ENCODE data around the gene RNF26.

The RNF26 gene

GRCh38 chr11:119359365-119360214 lies 25.3 kb downstream of the RNF26 start:
- H3K36me3 ChIP-seq (ENCODE audit: low read depth): 0 out of 2 replicates have a peak, but pooled peaks cover 3% of the 10 kb centered on the region
- peaks cover 35% of the 10 kb centered on the region for H3K4me1 ChIP-seq (ENCODE audit: insufficient read depth, poor library complexity, severe bottlenecking)
- H3K4me3 ChIP-seq (ENCODE audit: severe bottlenecking): no peak overlapping the region
- no peaks in the 10 kb centered on the region for H3K9me3 ChIP-seq (ENCODE audit: severe bottlenecking)
- H3K27me3 ChIP-seq (ENCODE audit: insufficient read depth, poor library complexity, severe bottlenecking): no peaks in the 10 kb centered on the region
- H3K27ac ChIP-seq (ENCODE audit: poor library complexity, severe bottlenecking): peak overlapping the region; percentile 69
- DNase-seq (ENCODE audit: low spot score) (peak; percentile 39), ATAC-seq (ENCODE audit: low read depth) (no peak)
- TF ChIP-seq CTCF (IDR thresholded peaks at IDR 0.05; ENCODE audit: poor library complexity, severe bottlenecking): no peak

GRCh38 chr11:119361056-119361787 lies 26.9 kb downstream of the RNF26 start:
- peak; percentile 93 for ATAC-seq (ENCODE audit: low read depth)
- Histone ChIP-seq H3K36me3 (ENCODE audit: low read depth) (0 out of 2 replicates have a peak, but pooled peaks cover 3% of the 10 kb centered on the region), H3K27me3 (ENCODE audit: insufficient read depth, poor library complexity, severe bottlenecking) (no peaks in the 10 kb centered on the region), H3K4me1 (ENCODE audit: insufficient read depth, poor library complexity, severe bottlenecking) (peaks cover 30% of the 10 kb centered on the region), H3K4me3 (ENCODE audit: severe bottlenecking) (no peak overlapping the region), H3K9me3 (ENCODE audit: severe bottlenecking) (no peaks in the 10 kb centered on the region), H3K27ac (ENCODE audit: poor library complexity, severe bottlenecking) (peak overlapping the region; percentile 69)
- no peak for TF ChIP-seq CTCF (IDR thresholded peaks at IDR 0.05; ENCODE audit: poor library complexity, severe bottlenecking)
- peak; percentile 92 for DNase-seq (ENCODE audit: low spot score)

- Histone ChIP-seq H3K27me3 (ENCODE audit: insufficient read depth, poor library complexity, severe bottlenecking) (no peaks in the 10 kb centered on the region), H3K4me3 (ENCODE audit: severe bottlenecking) (no peak overlapping the region), H3K9me3 (ENCODE audit: severe bottlenecking) (no peaks in the 10 kb centered on the region), H3K4me1 (ENCODE audit: insufficient read depth, poor library complexity, severe bottlenecking) (peaks cover 30% of the 10 kb centered on the region), H3K27ac (ENCODE audit: poor library complexity, severe bottlenecking) (peak overlapping the region; percentile 69), H3K36me3 (ENCODE audit: low read depth) (0 out of 2 replicates have a peak, but pooled peaks cover 3% of the 10 kb centered on the region)
- TF ChIP-seq CTCF (IDR thresholded peaks at IDR 0.05; ENCODE audit: poor library complexity, severe bottlenecking): no peak
- ATAC-seq (ENCODE audit: low read depth) (no peak), DNase-seq (ENCODE audit: low spot score) (no peak)
These were observed 27.8 kb downstream of the RNF26 start for GRCh38 chr11:119361941-119362725.

- H3K27ac ChIP-seq (ENCODE audit: poor library complexity, severe bottlenecking): no peak overlapping the region
- TF ChIP-seq CTCF (IDR thresholded peaks at IDR 0.05; ENCODE audit: poor library complexity, severe bottlenecking): no peak
- DNase-seq (ENCODE audit: low spot score) (no peak), ATAC-seq (ENCODE audit: low read depth) (no peak)
- H3K9me3 ChIP-seq (ENCODE audit: severe bottlenecking): no peaks in the 10 kb centered on the region
- no peaks in the 10 kb centered on the region for H3K27me3 ChIP-seq (ENCODE audit: insufficient read depth, poor library complexity, severe bottlenecking)
- H3K36me3 ChIP-seq (ENCODE audit: low read depth): 0 out of 2 replicates have a peak, but pooled peaks cover 3% of the 10 kb centered on the region
- no peak overlapping the region for H3K4me3 ChIP-seq (ENCODE audit: severe bottlenecking)
- peaks cover 35% of the 10 kb centered on the region for H3K4me1 ChIP-seq (ENCODE audit: insufficient read depth, poor library complexity, severe bottlenecking)
These were observed 28.4 kb downstream of the RNF26 start for GRCh38 chr11:119362741-119363080.
